GM23248 (cell line): ENCODE measurements around the gene OR56A1.

Experiments
- EZH2 ChIP-seq: fragments of 200-600 bp; sonication (generic); IDR thresholded peaks from 2 replicates; pipeline ENCODE4 v1.6.1; 2018; ENCODE audit warnings: antibody characterized with exemption, mild to moderate bottlenecking; ENCODE audit not compliant: insufficient read depth, poor library complexity, severe bottlenecking
- EZH2phosphoT487 ChIP-seq: fragments of 200-600 bp; sonication (generic); IDR thresholded peaks from 2 replicates; pipeline ENCODE4 v1.6.1; 2018; ENCODE audit warnings: antibody characterized with exemption, moderate library complexity, mild to moderate bottlenecking, low read depth; ENCODE audit not compliant: insufficient read depth

GRCh38 chr11:6062691-6063358 is 32.3 kb upstream of the OR56A1 start:
- TF ChIP-seq EZH2phosphoT487 (no peak), EZH2 (no peak)
